ENCODE results near the gene PRSS35.
A peak's percentile ranks its signal among the peaks of the same experiment; 100 is the strongest.

Gene PRSS35, protein sequence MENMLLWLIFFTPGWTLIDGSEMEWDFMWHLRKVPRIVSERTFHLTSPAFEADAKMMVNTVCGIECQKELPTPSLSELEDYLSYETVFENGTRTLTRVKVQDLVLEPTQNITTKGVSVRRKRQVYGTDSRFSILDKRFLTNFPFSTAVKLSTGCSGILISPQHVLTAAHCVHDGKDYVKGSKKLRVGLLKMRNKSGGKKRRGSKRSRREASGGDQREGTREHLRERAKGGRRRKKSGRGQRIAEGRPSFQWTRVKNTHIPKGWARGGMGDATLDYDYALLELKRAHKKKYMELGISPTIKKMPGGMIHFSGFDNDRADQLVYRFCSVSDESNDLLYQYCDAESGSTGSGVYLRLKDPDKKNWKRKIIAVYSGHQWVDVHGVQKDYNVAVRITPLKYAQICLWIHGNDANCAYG

GRCh38 chr6:83511901-83512681, at the start of gene PRSS35:
Gene PRSS35, plus strand, starts transcription at chr6:83512534. Its CDS starts 10,908 bp downstream, at chr6:83523442.
- no peak for DNase-seq (ENCODE audit: low read depth)
- TF ChIP-seq CTCF (conservative IDR thresholded peaks at IDR 0.05; ENCODE audit: low read depth, low read length): peak; percentile 92

DNA sequence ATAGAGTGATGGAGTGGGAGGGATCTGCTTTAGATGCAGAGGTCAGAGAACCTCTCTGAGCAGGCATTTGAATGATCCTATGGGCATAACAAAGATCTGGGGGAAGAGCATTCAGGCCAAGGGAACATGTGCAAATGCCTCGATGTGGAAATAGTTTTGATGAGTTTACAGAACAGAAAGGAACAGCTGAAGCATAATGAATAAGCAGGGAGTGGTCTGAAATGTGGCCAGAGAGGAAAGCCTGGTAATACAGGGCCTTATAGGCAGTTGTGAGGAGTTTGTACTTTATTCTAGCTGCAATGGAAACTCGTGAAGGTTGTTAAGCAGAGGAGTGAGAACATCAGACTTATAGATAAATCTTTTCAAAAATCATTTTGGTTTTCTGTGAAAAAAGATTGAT, 48.4 kb upstream of the PRSS35 start:
- DNase-seq (ENCODE audit: low read depth): no peak
- H3K4me3 ChIP-seq (ENCODE audit: low read length): no peak overlapping the region
- no peak for TF ChIP-seq CTCF (conservative IDR thresholded peaks at IDR 0.05; ENCODE audit: low read depth, low read length)

More at GRCh38 chr6:83511901-83512681, at the start of gene PRSS35:
- H3K4me3 ChIP-seq (ENCODE audit: low read length): peak within 1 kb of the TSS; percentile 61

DNA sequence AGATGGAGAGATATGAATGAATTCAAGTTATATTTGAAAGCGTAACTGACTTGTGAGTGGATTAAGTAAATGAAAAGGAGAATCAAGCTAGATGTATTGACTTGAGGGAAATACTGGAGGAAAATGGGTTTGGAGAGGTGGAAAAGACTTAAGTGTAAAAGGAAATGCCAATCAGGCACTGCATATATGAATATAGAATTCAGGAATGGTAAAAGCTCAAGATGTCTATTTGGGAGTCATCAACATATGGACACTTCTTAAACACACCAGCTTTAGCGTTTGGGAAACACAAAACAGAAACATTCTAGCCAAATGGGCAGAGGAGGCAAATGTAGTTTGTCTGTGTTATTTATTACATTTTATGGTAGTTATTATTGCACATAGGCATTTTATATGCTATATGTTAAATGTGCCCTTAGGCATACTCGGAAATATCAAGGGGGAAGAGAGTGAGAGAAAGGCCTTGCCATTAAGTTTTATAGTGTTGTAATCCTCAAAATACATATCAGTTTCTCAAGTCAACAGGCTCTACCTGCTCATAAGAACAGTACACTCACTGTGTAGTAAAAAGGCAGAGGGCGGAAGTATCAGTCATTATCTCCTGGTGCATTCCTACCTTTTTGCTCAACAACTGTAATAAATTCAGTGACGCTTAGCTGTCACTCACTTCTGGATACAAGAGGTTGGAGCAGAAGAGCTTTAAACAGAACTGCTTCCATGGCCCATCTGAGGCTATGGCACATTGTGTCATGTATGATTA, 47.8 kb upstream of the PRSS35 start:
- H3K4me3 ChIP-seq (ENCODE audit: low read length): no peak overlapping the region
- no peak for DNase-seq (ENCODE audit: low read depth)
- no peak for TF ChIP-seq CTCF (conservative IDR thresholded peaks at IDR 0.05; ENCODE audit: low read depth, low read length)

GRCh38 chr6:83466328-83466727, 46.0 kb upstream of the PRSS35 start:
- no peak for TF ChIP-seq CTCF (conservative IDR thresholded peaks at IDR 0.05; ENCODE audit: low read depth, low read length)
- no peak for DNase-seq (ENCODE audit: low read depth)
- no peak overlapping the region for H3K4me3 ChIP-seq (ENCODE audit: low read length)

- no peak for DNase-seq (ENCODE audit: low read depth)
- no peak overlapping the region for H3K4me3 ChIP-seq (ENCODE audit: low read length)
- no peak for TF ChIP-seq CTCF (conservative IDR thresholded peaks at IDR 0.05; ENCODE audit: low read depth, low read length)
These were observed 44.7 kb upstream of the PRSS35 start for GRCh38 chr6:83467620-83468036.

DNA sequence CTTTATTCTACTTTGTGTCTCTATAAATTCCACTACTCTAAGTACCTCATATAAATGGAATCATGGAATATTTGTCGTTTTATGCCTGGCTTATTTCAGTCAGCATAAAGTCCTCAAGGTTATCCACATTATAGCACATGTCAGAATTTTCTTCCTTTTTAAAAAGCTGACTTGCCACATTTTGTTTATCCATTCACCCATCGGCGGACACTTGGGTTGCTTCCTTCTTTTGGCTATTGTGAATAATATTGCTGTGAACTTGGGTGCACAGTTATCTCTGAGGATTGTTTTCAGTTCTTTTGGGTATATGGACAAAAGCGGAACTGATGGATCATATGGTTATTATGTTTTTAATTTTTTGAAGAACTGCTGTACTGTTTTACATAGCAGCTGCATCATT, 42.3 kb upstream of the PRSS35 start:
- H3K4me3 ChIP-seq (ENCODE audit: low read length): no peak overlapping the region
- no peak for TF ChIP-seq CTCF (conservative IDR thresholded peaks at IDR 0.05; ENCODE audit: low read depth, low read length)
- no peak for DNase-seq (ENCODE audit: low read depth)
